ENCODE data around the gene RNF220.

Gene RNF220

DNA sequence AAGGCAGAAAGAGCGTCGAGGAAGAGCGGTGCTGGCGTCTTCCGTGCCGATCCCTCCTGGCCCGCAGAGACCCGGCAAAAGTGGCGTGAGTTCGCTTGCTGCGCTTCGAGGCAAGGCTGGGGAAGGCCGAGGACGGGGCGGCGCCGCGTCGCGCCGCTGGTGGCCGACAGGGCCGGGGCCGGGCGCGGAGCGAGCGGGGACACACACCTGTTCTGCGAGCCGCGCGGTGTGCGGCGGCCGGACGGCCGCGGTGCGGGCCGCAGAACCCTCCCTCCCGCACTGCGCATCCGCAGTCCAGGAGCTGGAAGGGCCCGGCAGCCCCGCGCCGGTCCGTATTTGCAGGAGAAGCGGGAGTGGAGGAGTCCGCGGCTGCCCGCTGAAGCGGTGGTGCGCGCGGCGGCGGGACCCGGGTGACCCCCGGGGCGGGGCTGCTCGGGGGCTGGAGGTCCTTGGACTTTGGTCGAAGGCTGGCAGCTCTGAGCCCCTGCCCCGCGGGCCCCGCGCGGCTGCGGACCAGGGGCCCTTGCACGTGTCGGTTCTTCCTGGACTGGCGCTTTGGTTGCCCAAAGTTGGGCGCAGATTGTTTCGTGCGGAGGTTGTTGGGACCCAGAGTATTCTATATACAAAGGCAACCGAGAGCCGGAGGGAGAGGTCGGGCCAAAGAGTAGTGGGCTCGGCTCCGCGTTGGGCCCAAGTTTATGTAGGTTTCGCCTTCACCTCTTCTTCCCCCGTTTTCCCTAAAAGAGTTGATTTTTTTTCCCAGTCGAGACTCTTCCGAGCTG, 2.6 kb downstream of the RNF220 start:
- no peak for DNase-seq (ENCODE audit: low spot score)

DNA sequence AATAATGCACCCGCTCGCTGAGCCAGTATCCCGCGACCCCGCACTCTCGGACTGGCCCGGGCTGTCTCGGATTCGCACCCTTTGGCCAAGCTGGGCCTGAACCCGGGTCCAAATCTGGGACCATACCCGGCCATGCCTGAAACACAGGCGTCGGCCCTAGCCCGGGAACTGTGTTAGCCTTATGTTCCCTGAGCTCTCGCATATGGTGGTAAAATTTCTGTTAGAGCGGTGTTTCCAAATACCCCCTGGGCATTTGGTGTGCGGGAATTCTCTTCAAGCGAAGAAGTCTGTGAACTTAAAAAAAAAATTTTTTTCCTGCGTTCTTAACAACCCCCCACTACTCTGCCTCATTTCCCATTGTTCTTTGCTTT, 3.1 kb downstream of the RNF220 start:
- no peak for DNase-seq (ENCODE audit: low spot score)

DNA sequence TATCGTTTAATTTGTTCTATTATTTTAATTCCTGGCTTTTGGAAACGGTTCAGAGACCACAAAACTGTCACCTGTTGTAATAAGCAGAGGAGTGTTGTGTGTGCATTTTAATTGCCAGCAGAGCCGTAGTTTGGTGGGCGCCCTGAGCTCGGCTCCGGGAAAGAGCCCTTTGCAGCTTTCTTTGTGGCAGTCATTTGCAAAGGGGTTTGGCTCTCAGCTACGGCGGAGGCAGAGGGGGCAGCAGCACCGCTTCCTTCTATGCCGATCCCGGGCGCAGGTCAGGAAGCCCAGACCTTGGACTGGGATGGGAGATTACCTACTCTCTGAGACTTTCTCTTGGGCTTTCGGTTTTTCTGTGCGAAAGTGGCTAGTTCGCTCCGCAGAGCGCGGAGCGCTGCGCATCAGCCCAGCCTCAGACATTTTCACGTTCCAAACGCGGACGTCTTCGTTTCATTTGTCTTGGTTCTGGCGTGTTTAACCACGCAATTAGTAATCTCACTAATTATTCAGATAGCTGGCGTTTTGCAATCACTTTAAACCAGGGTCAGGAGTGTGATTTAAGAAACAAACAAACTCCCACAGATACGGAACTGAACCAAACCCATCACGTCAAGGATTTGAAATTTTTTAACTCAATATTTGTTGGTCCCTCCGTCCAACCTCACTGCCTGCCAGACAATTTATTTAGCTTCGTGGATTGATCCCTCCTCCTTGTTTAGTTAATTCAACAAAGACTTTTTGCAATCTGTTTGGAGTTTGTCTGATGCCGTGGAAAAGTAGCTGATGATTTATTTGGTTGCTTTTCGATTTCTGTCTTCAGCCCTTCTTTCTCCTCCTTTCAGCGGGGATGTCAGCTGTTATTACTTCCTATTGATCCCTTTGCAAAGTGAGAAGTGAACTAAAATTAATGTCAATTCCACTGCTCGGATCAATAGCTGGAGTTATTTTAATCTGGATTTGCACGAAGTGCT, 3.9 kb downstream of the RNF220 start:
- no peak for DNase-seq (ENCODE audit: low spot score)

DNA sequence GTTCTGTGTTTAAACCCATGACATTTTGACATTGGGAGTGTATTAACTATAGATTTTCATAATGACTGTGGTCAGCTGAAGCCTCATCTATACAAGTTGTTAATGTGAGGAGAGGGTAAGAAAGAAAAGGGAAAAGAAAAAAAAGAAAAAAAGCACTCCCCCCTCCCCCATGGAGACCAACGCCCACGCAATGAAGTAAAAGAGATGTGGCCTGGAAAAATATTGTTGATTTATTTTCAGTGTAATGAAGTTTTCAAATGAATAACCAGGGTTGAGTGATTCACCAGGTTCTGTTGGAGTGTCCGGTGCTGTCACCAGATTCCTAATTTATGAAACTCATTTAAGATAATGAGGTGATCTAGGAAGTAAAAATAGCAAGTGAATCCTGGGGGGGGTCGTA, 4.7 kb downstream of the RNF220 start:
- DNase-seq (ENCODE audit: low spot score) = no peak

DNA sequence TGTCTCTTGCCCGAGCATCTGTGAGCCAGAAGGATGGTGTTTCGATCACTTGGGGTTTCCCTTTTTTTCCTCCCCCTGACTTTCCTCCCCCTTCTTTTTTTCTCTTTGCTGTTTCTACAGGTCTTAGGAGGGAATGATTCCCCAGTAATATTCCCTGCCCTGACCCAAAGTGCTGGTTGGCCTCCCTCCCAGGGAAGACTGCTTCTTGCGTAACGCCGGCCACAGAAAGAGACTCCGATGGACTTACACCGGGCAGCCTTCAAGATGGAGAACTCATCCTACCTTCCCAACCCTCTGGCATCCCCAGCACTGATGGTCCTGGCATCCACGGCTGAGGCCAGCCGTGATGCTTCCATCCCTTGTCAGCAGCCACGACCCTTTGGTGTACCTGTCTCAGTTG, 6.8 kb downstream of the RNF220 start:
- no peak for DNase-seq (ENCODE audit: low spot score)

DNA sequence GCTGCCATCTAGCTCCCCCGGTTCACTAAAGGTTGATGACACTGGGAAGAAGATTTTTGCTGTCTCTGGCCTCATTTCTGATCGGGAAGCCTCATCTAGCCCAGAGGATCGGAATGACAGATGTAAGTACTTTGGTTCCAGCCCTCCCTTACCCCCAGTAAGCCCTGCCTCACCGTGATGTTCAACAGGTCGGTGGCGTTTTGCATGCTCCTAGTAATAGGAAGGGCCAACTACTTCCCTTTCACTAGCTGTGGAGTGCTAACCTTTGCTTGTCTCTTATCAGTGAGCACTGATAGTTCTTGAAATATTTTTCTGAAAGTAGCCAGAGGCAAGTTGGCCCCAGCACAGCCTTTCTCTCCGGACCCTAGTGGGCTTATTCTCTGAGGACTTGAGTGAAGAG, 7.5 kb downstream of the RNF220 start:
- no peak for DNase-seq (ENCODE audit: low spot score)

DNA sequence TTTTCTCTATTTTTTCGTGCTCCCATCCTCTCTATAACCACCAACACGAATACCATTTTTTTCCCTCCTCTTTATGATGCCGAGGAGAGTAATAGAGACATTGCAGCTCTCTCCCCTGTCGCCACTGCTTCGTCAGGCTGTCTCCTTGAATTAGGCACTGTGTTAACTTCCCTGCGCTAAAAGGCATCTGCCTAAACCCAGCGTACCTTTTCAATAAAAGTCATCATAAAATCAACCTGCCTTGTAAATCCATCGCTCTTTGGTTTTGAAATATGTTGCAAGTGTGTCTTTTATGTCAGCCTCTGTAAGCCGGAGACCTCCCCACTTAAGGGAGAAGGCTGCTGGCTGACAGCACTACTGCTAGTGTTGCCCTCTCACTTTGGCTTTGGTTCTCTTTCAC, 8.7 kb downstream of the RNF220 start:
- DNase-seq (ENCODE audit: low spot score) = no peak

DNA sequence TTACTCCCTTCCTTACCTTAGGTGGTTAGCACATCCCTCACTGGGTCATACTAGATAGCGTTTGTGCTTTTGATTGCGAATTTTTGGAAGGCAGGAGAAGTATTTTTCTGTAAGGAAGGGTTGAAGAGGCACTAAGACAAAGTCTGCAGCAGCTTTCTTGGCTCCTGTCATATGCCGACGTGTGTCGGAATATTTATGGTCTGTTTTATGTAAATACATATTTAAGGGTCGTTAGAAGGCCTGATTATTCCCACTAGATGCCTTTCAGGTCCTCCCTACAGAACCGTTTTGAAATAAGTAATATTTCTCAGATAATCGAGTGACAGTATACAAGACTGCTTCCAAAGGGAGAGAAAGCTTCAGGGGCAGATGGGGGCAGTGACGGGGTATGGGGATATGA, 10.0 kb downstream of the RNF220 start:
- no peak for DNase-seq (ENCODE audit: low spot score)

DNA sequence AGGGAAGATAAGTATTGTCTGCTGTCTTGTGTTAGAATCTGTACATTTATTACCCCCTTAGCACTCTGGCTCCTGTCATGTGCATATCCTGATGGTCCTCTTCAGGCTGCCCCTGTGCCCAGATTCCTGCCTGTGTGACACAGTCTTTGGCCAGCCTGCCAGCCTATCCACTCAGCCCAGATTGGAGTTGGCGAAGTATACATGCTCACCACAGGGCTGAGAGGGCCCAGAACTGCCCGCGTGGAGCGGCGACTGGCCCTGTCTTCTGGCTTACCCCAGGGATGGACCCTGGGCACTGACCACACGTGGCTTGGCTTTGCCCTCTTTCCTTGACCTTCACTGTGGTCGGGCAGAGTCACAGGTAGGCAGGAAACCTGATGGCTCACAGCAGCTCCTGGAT, 11.4 kb downstream of the RNF220 start:
- no peak for DNase-seq (ENCODE audit: low spot score)

DNA sequence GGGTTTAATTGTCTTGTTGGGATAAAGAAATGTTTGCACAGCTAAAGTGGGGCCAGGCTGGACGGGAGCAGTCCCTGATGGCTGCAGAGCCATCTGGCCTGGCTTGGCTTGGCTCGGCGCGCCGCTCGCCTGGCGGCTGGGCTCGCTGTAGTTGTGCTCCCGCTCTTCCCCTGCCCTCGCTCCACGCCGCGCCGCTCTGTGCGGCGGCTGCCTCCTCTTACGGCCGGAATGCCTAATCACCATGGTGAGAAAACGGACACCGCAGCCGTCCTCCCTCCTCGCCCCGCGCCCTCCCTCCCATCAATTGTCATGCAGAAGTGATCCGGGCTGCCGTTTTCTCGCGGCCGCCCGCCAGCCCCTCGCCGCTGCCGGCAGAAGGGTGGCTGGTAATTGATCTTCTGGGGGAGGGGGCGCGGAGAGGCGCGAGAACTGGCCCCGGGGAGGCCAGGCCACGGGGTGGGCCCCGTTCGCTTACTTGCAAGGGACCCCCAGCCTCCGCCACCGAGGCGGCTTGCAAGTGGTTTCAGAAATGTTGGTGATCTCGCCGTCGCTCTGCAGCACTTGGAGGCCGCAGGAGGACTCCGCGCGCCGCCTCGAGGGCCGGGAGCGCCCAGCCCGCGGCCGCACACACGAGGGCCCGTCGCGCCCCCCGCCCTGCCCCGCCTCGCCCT, 12.4 kb downstream of the RNF220 start:
- DNase-seq (ENCODE audit: low spot score) = no peak

DNA sequence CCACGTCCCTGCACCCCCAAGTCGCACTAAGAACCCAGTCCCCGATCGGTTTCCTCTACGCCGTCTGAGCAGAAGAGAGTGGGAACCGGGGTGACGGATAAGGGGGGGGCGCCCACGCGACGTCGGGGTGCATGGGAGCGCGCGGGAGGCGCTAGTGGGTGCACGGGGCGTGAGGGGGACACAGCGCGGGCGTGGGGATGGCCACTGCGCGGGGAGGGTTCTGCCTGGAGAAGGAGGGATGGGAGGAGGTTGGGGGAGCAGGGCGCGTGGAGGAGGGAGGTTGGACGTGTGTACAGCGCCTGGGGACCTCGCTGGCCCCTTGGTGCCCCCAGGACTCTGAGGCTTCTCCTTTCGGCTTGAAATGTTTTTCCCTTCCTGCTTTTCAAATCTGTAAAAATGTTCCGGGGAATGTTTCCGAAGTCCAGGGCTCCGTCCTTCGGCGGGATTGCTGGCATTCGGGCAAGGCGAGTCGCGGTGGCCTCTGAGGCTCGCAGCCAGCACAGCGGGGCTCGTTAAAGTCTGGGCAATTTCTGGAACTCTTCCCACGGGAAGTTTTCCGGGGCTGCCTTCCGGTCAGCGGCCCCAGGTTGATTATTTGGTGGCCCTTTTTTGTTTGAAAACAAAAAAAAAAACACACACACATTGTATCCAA, 13.1 kb downstream of the RNF220 start:
- DNase-seq (ENCODE audit: low spot score) = no peak

DNA sequence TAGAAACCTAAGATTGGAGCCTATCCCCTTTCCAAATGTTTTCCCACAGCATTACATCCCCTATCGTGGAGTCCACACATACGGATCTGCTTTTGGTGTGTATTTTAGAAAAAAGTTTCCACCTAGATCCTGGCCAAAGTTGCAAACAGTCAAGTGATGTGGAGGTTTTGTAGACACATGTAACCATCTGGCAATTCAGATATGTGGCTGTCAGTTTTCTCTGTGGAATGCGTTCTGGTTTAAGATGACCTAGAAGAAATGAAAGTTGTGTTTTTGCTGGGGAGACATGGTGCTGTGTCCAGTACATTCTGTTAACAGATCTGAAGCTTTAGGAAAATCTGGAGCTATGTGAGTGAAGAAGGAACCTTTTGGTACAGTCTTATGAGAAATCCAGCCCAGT, 14.8 kb downstream of the RNF220 start:
- no peak for DNase-seq (ENCODE audit: low spot score)

DNA sequence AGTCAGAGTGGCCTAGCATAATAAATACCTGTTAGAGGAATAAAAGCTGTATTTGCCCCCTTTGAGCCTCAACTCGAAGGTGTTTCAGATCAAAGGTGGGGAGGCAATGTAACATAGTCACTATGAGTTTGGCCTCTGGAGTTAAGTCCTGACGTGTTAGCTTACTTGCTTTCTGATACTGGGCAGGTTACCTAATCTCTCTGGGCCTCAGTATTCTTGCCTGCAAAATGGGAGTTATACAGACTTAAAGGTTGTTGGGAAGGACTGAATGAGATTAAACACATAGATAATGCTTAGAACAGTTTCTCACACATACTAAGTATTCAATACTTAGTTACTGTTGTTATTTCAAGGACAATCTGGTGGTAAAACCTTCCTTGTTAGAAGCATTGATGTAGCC, 15.5 kb downstream of the RNF220 start:
- DNase-seq (ENCODE audit: low spot score) = no peak

DNA sequence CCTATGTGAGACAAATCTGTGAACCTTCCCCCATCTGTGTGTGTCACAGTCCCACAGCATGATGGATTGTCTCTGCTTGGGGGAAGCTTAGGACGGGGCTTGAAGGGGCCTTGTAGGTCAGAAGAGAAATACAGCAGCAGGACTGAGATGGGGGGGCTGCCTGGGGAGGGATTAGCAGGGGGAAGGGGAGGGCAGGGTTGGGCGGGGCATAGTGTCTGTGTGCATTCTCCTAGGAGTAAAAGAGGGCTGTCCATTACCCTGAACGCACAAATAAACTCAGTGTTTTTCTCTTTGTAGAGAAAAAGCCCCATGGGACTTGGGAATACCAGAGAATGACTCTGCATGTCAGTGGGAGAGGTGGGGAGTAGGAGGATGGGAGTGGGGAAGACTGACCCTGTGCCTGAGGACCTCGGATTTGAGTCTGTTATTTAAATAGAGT, 16.4 kb downstream of the RNF220 start:
- DNase-seq (ENCODE audit: low spot score) = no peak

DNA sequence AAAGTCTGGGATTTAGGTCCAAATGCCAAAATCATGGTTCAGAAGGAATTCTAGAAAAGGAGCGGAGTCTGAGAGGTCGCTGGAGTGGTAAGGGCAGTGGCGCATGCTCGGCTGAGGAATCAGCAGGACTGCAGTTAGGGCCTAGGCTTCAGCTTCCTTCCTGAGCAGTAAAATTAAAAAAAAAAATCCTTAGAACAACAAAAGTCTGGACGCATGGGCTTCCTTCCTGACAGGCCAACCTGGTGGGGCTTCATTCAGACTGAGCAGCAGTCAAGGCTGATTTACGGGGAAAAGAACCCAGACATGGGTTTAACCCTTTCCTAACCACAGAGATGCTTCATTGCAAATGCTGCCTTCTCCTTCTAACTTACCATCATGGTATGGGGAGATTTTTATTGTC, 17.1 kb downstream of the RNF220 start:
- DNase-seq (ENCODE audit: low spot score) = no peak

DNA sequence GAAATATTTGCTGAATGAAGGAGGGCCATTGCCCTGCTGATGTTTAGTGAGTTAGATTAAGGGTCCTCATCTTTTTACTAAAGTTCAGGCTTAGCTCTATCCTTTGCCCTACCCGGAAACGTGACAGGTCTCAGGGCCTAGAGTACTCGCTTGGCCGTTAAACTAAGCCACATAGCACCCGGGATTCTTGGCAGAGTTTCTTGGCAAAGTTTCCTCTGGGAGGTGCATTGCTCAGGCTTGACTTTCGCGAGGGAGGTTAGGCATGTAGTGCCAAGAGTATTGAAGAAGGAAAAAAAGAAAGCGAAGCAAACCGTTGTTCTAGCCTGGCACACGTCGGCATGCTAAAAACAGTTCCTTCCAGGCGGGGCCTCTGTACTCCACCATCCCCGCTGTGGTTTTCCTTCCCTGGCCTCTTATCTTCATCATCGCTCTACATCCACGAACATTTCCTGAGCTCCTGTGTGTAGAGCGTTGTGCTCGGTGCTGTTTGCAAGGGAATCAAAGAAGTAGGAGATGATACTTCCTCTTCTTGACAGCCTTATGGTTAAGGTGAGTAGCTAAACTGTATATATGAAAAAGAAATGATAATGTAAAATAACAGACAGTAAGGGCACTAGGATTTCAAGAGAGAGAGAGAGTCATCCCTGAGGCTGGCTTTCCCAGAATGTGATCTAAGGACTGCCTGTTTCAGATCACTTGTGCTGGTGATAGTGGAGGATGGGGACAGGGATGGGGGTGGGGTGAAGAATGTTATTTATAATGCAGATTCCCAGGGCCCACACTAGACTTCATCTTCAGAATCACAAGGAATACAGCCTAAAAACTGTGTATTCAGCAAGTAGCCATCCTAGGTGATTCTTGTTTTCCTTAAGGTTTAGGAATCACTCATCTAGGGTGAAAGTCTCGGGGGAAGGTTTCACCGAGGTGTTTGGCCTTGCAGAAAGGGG, 18.8 kb downstream of the RNF220 start:
- DNase-seq (ENCODE audit: low spot score) = peak; percentile 74

DNA sequence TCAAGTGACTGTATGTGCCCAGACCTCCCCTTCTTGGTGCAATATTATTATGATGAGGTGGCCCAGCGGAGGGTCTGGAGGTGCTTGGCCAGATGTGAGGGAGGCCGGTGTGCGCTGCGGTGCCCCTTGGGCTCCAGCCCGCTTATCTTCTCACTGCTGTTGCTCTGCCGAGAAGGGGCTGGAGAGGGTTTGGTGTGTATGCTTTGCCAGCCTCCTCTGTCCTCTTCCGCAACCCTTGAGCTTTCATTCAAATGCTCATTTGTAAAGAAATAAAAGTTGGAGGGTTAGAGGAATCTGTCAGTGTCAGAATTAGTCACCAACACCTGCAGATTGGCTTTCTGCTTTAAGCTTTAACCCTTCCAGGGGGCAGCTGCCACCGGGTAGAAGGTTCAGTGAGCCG, 19.7 kb downstream of the RNF220 start:
- DNase-seq (ENCODE audit: low spot score) = no peak

DNA sequence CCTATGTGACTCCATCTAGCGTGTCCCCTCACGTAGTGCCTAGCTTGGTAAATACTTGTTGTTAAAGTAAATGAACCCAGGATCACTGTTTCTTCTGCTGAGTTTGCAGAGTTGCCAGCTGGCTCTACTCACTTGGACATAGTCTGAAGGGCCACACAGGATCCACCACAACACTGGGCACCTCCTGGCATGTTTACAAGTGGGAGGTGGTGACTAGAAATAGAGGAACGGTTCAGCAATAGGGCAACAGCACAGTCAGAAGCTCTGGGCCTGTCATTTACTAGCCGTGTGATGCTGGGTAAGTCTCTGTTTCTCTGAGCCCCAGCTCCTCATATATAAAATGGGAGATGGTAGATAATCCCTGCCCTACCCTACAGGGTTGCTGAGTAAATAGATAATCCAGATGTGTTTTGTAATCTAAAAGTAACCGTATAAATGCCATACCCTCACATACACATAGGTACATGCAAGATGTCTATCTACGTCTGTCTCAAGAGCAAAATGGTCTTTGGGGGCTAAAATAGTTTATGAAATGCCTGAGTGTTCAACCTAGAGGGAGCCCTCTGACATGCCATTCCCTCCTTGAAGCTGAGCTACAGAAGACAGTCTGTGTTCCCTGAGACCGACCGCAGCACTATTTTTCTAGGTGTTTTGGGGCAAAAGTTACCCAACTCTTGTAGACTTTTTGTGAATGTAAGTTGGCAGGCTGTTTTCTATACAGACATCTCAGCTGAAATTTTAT, 20.5 kb downstream of the RNF220 start:
- DNase-seq (ENCODE audit: low spot score) = no peak

DNA sequence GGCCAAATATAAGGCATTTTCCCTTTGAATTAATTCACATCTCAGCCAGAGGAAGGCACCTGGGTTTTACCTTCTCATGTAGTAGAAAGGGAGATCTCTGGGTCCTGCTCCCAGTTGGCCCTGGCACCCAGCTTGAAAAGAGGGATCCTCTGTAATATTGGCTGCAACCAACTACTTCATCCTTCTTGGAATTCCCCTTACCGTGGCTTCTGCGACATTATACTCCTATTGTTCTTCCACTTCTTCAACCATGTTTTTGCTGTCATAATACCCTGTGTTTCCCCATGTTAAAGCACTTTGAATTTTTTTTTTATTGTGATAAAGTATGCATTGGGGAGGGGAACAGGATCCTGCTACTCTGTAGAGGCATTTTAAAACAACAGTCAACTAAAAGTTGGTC, 26.8 kb downstream of the RNF220 start:
- no peak for DNase-seq (ENCODE audit: low spot score)

DNA sequence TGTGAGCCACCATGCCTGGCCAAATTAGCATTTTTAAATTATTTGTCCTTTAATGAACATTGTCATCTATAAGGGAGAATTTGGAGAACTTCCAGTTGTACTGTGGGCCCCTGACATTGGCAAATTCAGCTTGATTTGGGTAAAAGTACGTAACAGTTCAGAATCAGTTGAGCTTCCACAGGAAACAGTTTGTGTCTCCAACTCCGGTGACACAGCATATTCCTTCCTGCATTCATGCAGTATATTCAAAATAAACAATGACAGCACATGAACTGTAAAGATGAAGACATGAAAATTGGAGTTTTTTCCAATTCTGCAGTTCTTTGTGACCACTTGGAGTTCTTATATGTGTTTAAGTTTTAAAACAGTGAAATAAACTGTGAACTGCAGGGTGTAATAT, 28.2 kb downstream of the RNF220 start:
- no peak for DNase-seq (ENCODE audit: low spot score)

All from kidney tubule cell (primary cell).